Endothelial cell (in vitro differentiated cells): ENCODE data around the gene MARVELD1. TPM values are rescaled to one million over a fixed set of nuclear protein-coding genes. Genes with fewer than 3 reads are reported as not detected.

Experiments used
- DNase-seq: peaks from one replicate; pipeline ENCODE4 v3.0.0; 2021; ENCODE audit warnings: low spot score
- H3K27ac Mint-ChIP-seq: one replicate; pipeline ENCODE4 v1.8.0; 2021; ENCODE audit warnings: mixed read lengths, inconsistent platforms; ENCODE audit not compliant: unreplicated experiment
- H3K27me3 Mint-ChIP-seq: one replicate; pipeline ENCODE4 v1.8.0; 2021; ENCODE audit warnings: mild to moderate bottlenecking, moderate library complexity, mixed read lengths, inconsistent platforms; ENCODE audit not compliant: unreplicated experiment
- H3K36me3 Mint-ChIP-seq: one replicate; pipeline ENCODE4 v1.8.0; 2021; ENCODE audit warnings: mild to moderate bottlenecking, low read depth, mixed read lengths, inconsistent platforms; ENCODE audit not compliant: unreplicated experiment
- H3K4me1 Mint-ChIP-seq: one replicate; pipeline ENCODE4 v1.8.0; 2021; ENCODE audit warnings: mild to moderate bottlenecking, mixed read lengths, inconsistent platforms; ENCODE audit not compliant: unreplicated experiment
- H3K4me3 Mint-ChIP-seq: one replicate; pipeline ENCODE4 v1.8.0; 2021; ENCODE audit warnings: mild to moderate bottlenecking, mixed read lengths, inconsistent platforms; ENCODE audit not compliant: unreplicated experiment
- H3K9me3 Mint-ChIP-seq: one replicate; pipeline ENCODE4 v1.8.0; 2021; ENCODE audit warnings: mixed read lengths, inconsistent platforms; ENCODE audit not compliant: unreplicated experiment
- total RNA-seq: library from RNA; stranded (reverse); fragmentation: NEBNext Ultra II Directional; extraction: Animal tissue kit (Norgen Biotek cat#: 25700); gene quantifications from one replicate; pipeline ENCODE4 v1.2.1, GENCODE V29; 2021; ENCODE audit not compliant: unreplicated experiment
- TF ChIP-seq, protein P1 (sequence below): fragments of 200-600 bp; sonication (generic); IDR thresholded peaks from one replicate; pipeline ENCODE4 v1.5.0; 2021; ENCODE audit warnings: antibody characterized with exemption; ENCODE audit not compliant: unreplicated experiment

Gene MARVELD1
- total RNA-seq, 1 donor from 2014 or later: 21.0 TPM

DNA sequence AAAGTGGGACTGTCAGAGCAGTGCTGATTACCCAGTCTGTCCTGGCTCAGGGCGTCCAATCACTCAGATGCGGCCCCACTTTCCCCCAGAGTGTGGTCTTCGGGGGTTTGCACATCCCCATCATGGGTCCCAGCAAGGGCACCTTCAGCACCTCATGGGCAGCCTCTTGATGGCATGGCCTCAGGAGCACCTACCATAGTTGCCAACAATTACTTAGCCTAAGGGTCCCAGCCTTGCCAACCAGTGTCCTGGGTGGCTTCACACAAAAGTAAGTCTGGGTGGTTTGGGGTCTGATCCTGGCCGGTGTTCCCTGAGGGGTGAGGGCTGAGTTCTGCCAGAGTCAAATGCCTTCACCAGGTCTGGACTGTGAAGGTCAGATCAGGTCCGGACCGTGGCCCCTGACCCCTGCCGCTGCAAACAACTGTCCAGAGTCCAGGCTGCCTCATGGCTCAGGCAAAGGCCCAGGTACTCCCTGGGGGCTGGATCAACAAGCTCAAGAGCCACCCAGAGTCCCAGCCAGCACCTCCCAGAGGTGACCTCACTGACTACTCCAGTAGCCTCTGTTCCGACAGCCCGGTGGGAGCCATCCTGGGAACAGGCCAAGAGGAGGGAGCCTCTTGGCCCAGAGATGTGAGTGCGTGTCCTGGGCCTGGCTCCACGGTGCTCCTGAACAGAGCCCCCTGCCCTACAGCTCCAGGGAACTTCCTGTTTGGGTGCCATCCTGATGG is 6.2 kb upstream of the MARVELD1 start:
- DNase-seq: no peak
- Mint-ChIP-seq H3K9me3 (no peaks in the 10 kb centered on the region), H3K27ac (no peak overlapping the region), H3K36me3 (no peaks in the 10 kb centered on the region), H3K4me3 (no peak overlapping the region), H3K4me1 (peaks cover 6% of the 10 kb centered on the region), H3K27me3 (peaks cover 1% of the 10 kb centered on the region)
- TF ChIP-seq, protein P1, sequence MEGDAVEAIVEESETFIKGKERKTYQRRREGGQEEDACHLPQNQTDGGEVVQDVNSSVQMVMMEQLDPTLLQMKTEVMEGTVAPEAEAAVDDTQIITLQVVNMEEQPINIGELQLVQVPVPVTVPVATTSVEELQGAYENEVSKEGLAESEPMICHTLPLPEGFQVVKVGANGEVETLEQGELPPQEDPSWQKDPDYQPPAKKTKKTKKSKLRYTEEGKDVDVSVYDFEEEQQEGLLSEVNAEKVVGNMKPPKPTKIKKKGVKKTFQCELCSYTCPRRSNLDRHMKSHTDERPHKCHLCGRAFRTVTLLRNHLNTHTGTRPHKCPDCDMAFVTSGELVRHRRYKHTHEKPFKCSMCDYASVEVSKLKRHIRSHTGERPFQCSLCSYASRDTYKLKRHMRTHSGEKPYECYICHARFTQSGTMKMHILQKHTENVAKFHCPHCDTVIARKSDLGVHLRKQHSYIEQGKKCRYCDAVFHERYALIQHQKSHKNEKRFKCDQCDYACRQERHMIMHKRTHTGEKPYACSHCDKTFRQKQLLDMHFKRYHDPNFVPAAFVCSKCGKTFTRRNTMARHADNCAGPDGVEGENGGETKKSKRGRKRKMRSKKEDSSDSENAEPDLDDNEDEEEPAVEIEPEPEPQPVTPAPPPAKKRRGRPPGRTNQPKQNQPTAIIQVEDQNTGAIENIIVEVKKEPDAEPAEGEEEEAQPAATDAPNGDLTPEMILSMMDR: no peak

DNA sequence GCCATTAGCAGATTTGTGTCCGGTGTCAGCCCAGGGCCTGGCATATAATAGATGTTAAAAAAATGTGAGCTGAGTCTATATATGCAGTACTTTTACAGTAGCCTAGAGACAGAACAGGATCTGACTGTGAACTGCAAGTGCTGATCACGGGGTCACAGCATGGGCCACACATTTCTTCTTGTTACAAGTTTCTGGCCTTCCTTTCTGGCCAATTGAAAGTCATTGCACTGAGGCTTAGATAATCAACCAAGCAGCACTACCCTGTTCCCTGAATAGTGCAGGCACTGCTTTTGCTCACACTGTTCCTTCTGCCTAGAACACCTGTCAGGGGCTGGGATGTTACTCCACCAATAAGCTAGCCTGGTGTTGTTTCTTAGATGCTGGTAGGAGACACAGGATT is 5.4 kb upstream of the MARVELD1 start:
- Mint-ChIP-seq H3K36me3 (no peaks in the 10 kb centered on the region), H3K27me3 (peaks cover 6% of the 10 kb centered on the region), H3K27ac (no peak overlapping the region), H3K9me3 (no peaks in the 10 kb centered on the region), H3K4me1 (peaks cover 11% of the 10 kb centered on the region), H3K4me3 (no peak overlapping the region)
- DNase-seq: no peak
- TF ChIP-seq, protein P1: no peak

DNA sequence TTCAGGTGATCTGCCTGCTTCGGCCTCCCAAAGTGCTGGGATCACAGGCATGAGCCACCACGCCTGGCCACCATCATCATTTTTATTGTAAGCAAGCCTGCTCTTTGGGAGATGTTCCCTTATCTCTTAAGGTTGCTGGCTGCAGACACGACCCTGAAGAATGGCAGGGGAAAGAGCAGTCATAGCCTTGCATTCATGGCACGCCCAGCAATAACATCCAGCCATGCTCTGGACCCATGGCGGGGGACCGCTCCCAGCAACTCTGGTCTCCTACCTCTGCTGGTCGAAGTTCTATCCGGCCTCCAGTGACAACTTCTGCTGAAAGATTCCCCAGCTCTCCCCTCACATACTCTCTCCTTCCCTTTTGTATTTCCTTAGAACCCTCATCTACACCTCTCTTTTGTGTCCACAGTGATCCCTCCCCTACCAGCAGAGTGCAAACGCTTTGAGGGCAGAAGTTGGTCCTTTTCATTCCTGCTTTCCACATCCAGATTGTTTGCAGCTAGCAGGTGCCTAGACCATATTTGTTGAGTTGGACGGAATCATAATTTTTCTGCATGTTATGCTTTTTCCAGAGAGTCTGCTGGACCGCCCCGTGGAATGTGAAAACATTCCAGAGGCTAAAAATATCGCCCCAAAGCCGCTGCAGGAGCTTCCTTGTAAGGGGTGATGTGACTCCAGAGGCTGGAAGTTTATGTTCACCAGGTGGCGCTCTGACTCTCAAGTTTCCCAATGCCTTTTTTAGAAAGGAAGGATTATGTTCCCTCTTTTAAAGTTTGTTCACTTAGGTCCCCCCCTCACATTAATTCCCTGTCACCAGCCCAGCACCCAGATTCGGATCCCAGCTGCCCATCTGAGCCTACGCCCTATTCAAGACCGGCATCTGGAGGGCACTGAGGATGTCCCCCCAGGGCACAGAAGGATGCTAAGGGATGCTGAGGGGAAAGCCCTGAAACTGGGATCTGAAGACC is 4.3 kb upstream of the MARVELD1 start:
- Mint-ChIP-seq H3K9me3 (no peaks in the 10 kb centered on the region), H3K4me1 (peaks cover 13% of the 10 kb centered on the region), H3K36me3 (no peaks in the 10 kb centered on the region), H3K27ac (no peak overlapping the region), H3K27me3 (peaks cover 6% of the 10 kb centered on the region), H3K4me3 (peak overlapping the region; percentile 47)
- TF ChIP-seq, protein P1: peak; percentile 45
- peak; percentile 61 for DNase-seq

DNA sequence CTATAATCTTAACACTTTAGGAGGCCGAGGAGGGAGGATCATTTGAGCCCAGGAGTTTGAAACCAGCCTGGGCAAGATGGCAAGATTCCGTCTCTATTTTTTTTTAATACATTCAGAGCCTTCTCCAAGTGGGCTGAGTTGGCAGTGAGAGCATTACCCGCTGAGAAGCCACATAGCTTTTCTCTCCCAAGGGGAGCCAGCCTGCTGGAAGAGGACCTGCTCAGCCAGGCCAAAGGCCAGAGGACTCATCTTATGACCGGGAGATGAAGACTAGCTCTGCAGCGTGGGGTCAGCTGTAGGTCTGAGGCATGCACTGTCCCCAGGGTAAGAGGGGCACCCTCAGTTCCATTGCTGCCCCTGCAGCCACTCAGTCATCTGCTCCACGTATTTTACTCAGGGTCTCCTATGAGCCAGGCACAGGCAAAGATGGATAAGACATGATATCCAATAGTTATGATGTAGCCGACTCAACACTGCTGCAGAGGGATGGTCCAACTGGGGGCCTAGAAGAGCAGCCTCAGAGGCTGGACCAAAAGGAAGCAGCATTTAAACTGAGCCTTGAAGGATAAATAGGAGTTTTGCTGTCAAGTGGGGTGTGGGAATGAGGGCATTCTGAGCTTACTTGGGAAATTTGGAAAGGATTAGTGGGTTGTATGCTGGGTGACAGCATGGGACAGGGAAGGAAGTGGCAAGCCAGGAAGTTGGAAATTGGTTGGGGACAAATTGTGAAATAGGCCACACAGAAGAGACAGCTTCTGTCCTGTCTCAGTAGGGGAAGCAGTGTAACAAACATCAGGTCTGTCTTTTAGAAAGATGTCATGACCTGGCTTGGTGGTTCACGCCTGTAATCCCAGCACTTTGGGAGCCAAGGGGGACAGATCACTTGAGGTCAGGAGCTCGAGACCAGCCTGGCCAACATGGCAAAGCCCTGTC is 1.6 kb upstream of the MARVELD1 start:
- H3K4me1 Mint-ChIP-seq: peaks cover 24% of the 10 kb centered on the region
- H3K9me3 Mint-ChIP-seq: no peaks in the 10 kb centered on the region
- H3K36me3 Mint-ChIP-seq: peaks cover 7% of the 10 kb centered on the region
- no peak for DNase-seq
- H3K27me3 Mint-ChIP-seq: peaks cover 12% of the 10 kb centered on the region
- H3K4me3 Mint-ChIP-seq: peak overlapping the region; percentile 48
- TF ChIP-seq, protein P1: no peak
- H3K27ac Mint-ChIP-seq: no peak overlapping the region
